Erythroblast (primary cell): ENCODE measurements around the gene BGLAP.

ENCODE experiments used
- GATA1 ChIP-seq: IDR thresholded peaks from 2 replicates; pipeline ENCODE4 v1.6.1; 2011; ENCODE audit warnings: low read depth, mild to moderate bottlenecking, control low read depth, low read length, moderate library complexity
- POLR2A ChIP-seq: IDR thresholded peaks from 2 replicates; pipeline ENCODE4 v1.6.1; 2011; ENCODE audit warnings: mild to moderate bottlenecking, low read length

DNA sequence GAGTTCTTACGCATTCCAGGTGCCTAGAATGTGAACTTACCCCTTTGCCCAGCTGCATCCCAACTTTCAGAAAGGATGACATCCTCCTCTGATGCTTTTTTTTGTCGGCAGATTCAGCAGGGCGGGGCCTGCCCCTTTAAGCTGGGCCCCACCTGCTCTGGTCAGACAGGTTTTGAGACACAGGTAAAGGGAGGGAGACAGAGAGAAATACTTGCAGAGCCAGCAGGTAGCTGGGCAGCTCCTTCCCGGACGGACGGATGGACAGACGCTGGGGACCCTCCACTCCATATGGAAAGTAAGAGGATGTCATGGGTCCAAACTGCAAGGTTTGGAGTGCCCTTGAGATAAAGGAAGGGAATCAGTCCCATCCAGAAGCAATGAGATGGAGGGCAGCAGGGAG lies 42.1 kb downstream of the BGLAP start, which contains the start of gene TMEM79:
- TF ChIP-seq POLR2A (no peak), GATA1 (no peak)
